RWPE1 (cell line): ENCODE data around the gene HOXA7.

Experiments used
- CTCF ChIA-PET: fragments of 350-600 bp; sonication (Branson Sonifier 250); formaldehyde crosslinking; extraction: SDS; loops from one replicate; lab custom pipeline; 2021; lab: Yijun Ruan, JAX
- POLR2A ChIA-PET: fragments of 400-600 bp; formaldehyde crosslinking; extraction: SDS; loops from one replicate; lab custom pipeline; 2020; ENCODE audit warnings: antibody characterized with exemption; ENCODE audit not compliant: low non-redundant PET; lab: Yijun Ruan, JAX
- DNase-seq: peaks from one replicate; pipeline ENCODE4 v3.0.0; 2012; ENCODE audit warnings: low spot score
- H3K27ac ChIP-seq: fragments of 450-650 bp; 2 replicates; pipeline ENCODE4 v1.5.1; 2017
- TF ChIP-seq, protein P1 (sequence below): fragments of 450-650 bp; conservative IDR thresholded peaks from 2 replicates; pipeline ENCODE4 v1.5.1; 2017; ENCODE audit warnings: low read depth, mild to moderate bottlenecking

The HOXA7 gene

DNA sequence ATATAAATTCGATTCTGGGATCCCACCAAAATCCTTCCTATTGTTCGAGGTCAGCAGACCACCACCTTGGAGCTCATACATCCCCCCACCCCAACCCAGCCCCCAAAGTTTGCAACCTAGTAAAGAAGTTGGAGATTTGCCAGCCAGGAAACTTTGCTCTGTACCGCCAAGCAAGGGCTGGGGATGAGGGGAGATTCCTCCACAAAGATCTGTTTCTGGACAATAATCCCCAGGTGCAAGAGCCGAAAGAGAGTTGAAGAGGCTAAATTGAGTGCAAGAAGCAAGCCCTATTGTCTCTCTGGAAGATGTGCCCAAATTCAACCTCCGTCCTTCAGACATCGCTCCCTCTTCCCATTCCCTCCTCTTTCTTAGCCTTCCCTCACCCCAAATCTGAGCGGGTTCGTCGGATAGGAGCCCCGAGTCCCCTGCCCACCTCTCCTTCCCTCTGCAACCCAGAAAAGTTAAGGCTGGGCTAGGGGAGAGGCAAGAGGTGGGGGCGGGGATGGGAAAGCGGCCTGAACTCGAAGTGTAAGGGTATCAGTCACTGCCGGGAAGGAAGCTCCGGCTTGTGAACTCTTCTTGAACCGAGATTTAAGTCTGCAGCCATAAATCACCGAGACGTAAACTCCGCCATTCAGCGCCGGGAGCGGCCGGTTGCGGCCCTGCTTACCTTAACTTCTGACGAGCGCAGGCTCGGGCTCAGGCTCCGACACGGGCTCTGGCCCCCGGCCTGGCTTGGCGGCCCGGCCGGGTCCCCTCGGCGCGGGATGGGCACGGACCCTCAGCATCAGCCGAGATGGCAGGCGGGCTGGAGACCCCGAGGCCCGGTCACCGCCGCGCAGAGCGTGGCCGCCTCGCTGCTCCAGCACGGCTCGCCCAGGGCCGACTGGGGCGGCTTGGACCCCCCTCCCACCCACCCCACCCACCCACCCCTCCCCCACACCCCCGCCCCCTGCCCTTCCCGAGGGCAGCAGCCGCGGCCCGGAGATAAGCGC lies 43.2 kb downstream of the HOXA7 start:
- H3K27ac ChIP-seq, result peak overlapping the region; percentile 94
- POLR2A ChIA-PET, result no interaction called here
- TF ChIP-seq, protein P1, sequence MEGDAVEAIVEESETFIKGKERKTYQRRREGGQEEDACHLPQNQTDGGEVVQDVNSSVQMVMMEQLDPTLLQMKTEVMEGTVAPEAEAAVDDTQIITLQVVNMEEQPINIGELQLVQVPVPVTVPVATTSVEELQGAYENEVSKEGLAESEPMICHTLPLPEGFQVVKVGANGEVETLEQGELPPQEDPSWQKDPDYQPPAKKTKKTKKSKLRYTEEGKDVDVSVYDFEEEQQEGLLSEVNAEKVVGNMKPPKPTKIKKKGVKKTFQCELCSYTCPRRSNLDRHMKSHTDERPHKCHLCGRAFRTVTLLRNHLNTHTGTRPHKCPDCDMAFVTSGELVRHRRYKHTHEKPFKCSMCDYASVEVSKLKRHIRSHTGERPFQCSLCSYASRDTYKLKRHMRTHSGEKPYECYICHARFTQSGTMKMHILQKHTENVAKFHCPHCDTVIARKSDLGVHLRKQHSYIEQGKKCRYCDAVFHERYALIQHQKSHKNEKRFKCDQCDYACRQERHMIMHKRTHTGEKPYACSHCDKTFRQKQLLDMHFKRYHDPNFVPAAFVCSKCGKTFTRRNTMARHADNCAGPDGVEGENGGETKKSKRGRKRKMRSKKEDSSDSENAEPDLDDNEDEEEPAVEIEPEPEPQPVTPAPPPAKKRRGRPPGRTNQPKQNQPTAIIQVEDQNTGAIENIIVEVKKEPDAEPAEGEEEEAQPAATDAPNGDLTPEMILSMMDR, result no peak
- DNase-seq, result peak; percentile 81
- CTCF ChIA-PET, result interaction anchor here (0.6 to 1.7 kb wide), 2 partner anchors 16 to 259 kb away, joined by 3 to 5 read pairs; no protein-coding TSS in a partner anchor

DNA sequence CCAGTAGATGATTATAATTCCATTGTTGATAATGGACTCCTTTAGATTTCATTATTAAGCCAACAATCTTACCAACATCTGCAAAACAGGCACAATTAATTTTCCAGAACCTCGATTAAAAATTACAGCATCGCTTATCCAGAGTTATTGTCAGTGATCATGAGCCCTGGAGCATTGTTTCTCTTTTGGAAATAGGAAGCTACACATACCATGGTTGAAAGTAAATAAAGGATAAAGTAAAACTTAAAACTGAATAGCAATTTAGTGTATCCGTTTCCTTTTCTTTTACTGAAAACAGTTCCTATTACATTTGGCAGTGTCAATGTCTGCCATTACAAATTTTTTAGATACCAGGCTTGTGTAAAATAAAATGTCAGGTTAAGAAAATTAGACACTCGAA lies 44.1 kb downstream of the HOXA7 start:
- CTCF ChIA-PET, result interaction anchor here (1.7 kb wide), 1 partner anchor 258 kb away, joined by 5 read pairs; no protein-coding TSS in a partner anchor
- POLR2A ChIA-PET, result no interaction called here
- no peak for DNase-seq
- H3K27ac ChIP-seq, result no peak overlapping the region
- TF ChIP-seq, protein P1, result no peak

DNA sequence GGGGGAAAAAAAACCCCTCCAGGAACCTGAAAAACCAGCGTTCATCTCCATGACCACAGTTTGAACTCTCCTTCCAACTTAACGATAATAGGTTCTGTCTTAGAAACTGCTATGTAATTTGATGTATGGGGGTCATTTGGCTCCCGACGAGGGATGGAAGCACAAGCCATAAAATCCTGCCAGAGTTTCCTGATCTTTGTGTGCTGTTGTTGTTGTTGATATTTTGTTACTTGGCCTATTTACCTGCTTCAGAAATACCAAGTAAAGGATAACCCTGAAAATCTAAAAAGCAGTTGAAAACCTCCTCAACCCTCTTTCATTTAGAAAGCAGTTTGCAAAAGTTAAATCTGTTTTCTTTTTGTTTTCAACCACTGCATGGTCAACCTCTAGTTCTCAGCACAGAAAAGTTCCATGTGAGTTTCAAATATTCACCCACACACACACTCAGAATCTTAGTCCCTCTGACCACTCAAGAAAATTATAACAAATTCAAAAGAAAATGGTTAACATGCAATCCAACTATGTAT lies 44.7 kb downstream of the HOXA7 start:
- POLR2A ChIA-PET, result no interaction called here

DNA sequence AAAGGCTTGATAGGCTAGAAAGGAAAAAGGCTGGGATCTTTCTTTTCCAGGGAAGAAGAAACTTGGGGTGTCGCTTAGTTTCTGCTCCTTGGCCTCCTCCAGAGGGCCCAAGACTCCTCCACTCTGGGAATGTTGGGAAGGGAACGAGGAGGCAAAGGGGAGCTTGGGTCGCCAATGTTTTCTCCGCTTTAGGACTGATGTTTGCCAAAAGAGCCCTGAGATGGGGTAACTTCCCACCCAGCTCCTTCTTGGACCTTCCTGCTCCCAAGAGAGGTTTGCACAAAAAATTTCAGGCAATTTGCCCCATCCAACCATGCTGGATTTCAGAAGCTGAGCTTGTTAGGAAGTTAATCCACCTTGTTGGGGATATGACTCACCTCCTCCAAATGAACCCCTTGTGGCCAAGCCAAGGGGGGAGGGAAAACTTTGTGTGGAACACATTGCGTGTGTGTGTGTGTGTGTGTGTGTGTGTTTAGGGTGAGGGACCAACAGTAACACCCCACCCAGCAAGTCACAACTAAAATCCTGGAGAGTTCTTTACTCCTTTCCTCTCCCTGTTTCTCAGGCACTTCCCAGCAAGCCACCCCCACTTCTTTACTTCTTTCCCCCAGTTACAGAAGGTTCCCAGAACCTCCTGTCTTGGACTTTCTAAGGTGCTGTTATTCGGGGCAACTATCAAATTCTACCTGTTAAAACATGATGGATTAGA lies 45.3 kb downstream of the HOXA7 start:
- CTCF ChIA-PET, result interaction anchor here (0.7 to 1.2 kb wide), 2 partner anchors 12 to 33 kb away, joined by 3 to 4 read pairs; no protein-coding TSS in a partner anchor
- DNase-seq, result peak; percentile 79
- TF ChIP-seq, protein P1, result no peak
- POLR2A ChIA-PET, result interaction anchor here (0.6 kb wide), 1 partner anchor 14 kb away, joined by 3 read pairs; no protein-coding TSS in a partner anchor
- peak overlapping the region; percentile 92 for H3K27ac ChIP-seq

More for the DNA sequence above, 44.7 kb downstream of the HOXA7 start:
- DNase-seq, result no peak
- CTCF ChIA-PET, result no interaction called here
- peak overlapping the region; percentile 92; the same call in 1 of the 2 replicates for H3K27ac ChIP-seq
- TF ChIP-seq, protein P1, result no peak

DNA sequence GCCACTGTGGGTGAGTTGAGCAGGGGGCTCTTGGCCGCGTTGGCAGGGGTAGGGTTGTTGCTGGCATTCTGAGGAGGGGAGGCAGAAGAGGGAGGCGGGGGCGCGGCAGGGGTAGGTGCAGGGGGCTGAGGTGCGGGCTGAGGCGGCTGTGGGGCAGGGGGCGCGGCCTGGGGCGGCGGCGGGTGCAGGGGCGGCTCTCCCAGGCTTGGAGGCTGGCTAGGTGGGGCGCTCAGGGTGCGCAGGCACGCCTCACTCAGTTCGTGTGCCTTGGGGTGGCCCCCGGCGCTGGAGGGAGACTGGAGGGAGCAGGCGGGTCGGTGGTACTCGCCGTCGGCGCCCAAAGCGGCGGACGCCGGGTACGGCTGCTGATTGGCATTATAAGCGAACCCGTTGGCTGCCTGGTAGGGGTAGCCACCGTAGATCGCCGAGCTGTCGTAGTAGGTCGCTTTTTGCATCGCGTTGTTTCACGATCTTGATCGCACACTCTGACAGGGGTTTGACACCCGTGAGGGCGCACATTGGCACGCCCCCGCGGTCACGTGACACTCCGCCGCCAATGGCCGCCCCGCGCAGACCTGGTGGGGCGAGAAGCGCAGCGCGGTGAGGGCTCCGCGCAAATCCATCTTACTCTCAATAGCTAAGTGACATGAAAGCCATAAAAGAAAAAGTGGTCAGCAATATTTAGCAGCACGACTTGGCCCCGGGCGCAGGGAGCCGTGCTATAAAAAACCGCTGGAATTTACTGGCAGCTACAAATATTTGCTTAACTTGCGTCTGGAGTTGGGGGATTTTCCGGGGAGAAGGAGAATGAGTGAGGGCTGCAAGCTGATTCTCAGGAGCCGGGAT lies 46.1 kb downstream of the HOXA7 start:
- ChIA-PET CTCF (interaction anchor here (0.6 to 1.2 kb wide), 3 partner anchors 11 to 252 kb away, joined by 3 to 4 read pairs (median 4); no protein-coding TSS in a partner anchor), POLR2A (interaction anchor here (0.6 kb wide), 1 partner anchor 14 kb away, joined by 3 read pairs; no protein-coding TSS in a partner anchor)
- peak; percentile 81 for DNase-seq
- TF ChIP-seq, protein P1, result no peak
- peak overlapping the region; percentile 92 for H3K27ac ChIP-seq
